WTC11 (cell line): ENCODE measurements around the gene FAM50B. TPM values are rescaled to one million over a fixed set of nuclear protein-coding genes. Genes with fewer than 3 reads are reported as not detected.

Experiments
- ATAC-seq: fragments of 200-7000 bp; cut with Tn5 transposase; 2 replicates; pipeline ENCODE4 v1.10.0; 2021; ENCODE audit warnings: mild to moderate bottlenecking, moderate library complexity
- CTCF ChIA-PET: fragments of 300-600 bp; sonication (Branson Sonifier 250); formaldehyde crosslinking; loops from one replicate; lab custom pipeline; 2021; ENCODE audit warnings: antibody characterized with exemption; lab: Charles Lee
- POLR2A ChIA-PET: fragments of 350-600 bp; sonication (Branson Sonifier 250); formaldehyde crosslinking; loops from one replicate; lab custom pipeline; 2021; ENCODE audit warnings: antibody characterized with exemption; lab: Charles Lee
- DNase-seq: peaks from one replicate; pipeline ENCODE4 v3.0.0; 2021; ENCODE audit warnings: low spot score
- H3K27ac Mint-ChIP-seq: 2 replicates; pipeline ENCODE4 v1.8.0; 2021; ENCODE audit warnings: mixed read lengths
- H3K27me3 Mint-ChIP-seq: 2 replicates; pipeline ENCODE4 v1.8.0; 2021; ENCODE audit warnings: low read depth, mild to moderate bottlenecking, moderate library complexity, mixed read lengths
- H3K36me3 Mint-ChIP-seq: 2 replicates; pipeline ENCODE4 v1.8.0; 2021; ENCODE audit warnings: mixed read lengths
- H3K4me1 Mint-ChIP-seq: 2 replicates; pipeline ENCODE4 v1.8.0; 2022; ENCODE audit warnings: mixed read lengths
- H3K4me3 Mint-ChIP-seq: 2 replicates; pipeline ENCODE4 v1.8.0; 2021; ENCODE audit warnings: mild to moderate bottlenecking, moderate library complexity, mixed read lengths
- H3K9me3 Mint-ChIP-seq: 2 replicates; pipeline ENCODE4 v1.8.0; 2021; ENCODE audit warnings: mixed read lengths
- ARID4B ChIP-seq: sonication (generic); formaldehyde crosslinking; IDR thresholded peaks from 2 replicates; pipeline ENCODE4 v1.8.0; 2023; ENCODE audit warnings: missing genetic modification reagents, mild to moderate bottlenecking, borderline replicate concordance
- ATF3 ChIP-seq: sonication (generic); formaldehyde crosslinking; conservative IDR thresholded peaks from 2 replicates; pipeline ENCODE4 v1.8.1; 2022; ENCODE audit warnings: mild to moderate bottlenecking, missing genetic modification reagents
- FOXK1 ChIP-seq: sonication (generic); formaldehyde crosslinking; IDR thresholded peaks from 2 replicates; pipeline ENCODE4 v1.8.0; 2022; ENCODE audit warnings: mild to moderate bottlenecking, moderate library complexity, missing genetic modification reagents
- MYBL2 ChIP-seq: sonication (generic); formaldehyde crosslinking; IDR thresholded peaks from 2 replicates; pipeline ENCODE4 v1.8.1; 2023; ENCODE audit warnings: mild to moderate bottlenecking, moderate library complexity, missing genetic modification reagents
- NFATC4 ChIP-seq: fragments of 250-450 bp; sonication (Bioruptor Pico); IDR thresholded peaks from 2 replicates; pipeline ENCODE4 v1.9.0; 2021; ENCODE audit warnings: mild to moderate bottlenecking
- NFYB ChIP-seq: sonication (generic); formaldehyde crosslinking; conservative IDR thresholded peaks from 2 replicates; pipeline ENCODE4 v1.8.0; 2022; ENCODE audit warnings: low read depth, missing genetic modification reagents
- NR1H2 ChIP-seq: sonication (generic); formaldehyde crosslinking; IDR thresholded peaks from 2 replicates; pipeline ENCODE4 v1.9.0; 2021; ENCODE audit warnings: mild to moderate bottlenecking, moderate library complexity, missing genetic modification reagents
- PRRX2 ChIP-seq: fragments of 250-450 bp; sonication (Bioruptor Pico); IDR thresholded peaks from 2 replicates; pipeline ENCODE4 v1.8.0; 2021; ENCODE audit warnings: mild to moderate bottlenecking
- RELA ChIP-seq: sonication (generic); formaldehyde crosslinking; IDR thresholded peaks from 2 replicates; pipeline ENCODE4 v1.8.1; 2022; ENCODE audit warnings: missing genetic modification reagents, mild to moderate bottlenecking, borderline replicate concordance
- SMAD4 ChIP-seq: sonication (generic); formaldehyde crosslinking; IDR thresholded peaks from 2 replicates; pipeline ENCODE4 v1.8.0; 2022; ENCODE audit warnings: mild to moderate bottlenecking, missing genetic modification reagents
- TP53 ChIP-seq: sonication (generic); formaldehyde crosslinking; IDR thresholded peaks from 2 replicates; pipeline ENCODE4 v1.8.1; 2023; ENCODE audit warnings: mild to moderate bottlenecking, missing genetic modification reagents
- ZNF317 ChIP-seq: sonication (generic); formaldehyde crosslinking; IDR thresholded peaks from 2 replicates; pipeline ENCODE4 v1.8.1; 2023; ENCODE audit warnings: low read depth, mild to moderate bottlenecking, moderate library complexity, missing genetic modification reagents, borderline replicate concordance
- ZNF396 ChIP-seq: fragments of 250-450 bp; sonication (Bioruptor Pico); IDR thresholded peaks from 2 replicates; pipeline ENCODE4 v1.8.0; 2021; ENCODE audit warnings: mild to moderate bottlenecking, moderate library complexity, borderline replicate concordance
- total RNA-seq: library from RNA; stranded (reverse); gene quantifications from 3 replicates; pipeline ENCODE4 v1.2.3, GENCODE V29; 2021
- TF ChIP-seq, protein P1 (sequence below): sonication (generic); formaldehyde crosslinking; IDR thresholded peaks from 2 replicates; pipeline ENCODE4 v1.8.0; 2023; ENCODE audit warnings: missing genetic modification reagents
- TF ChIP-seq, protein P2 (sequence below): sonication (generic); formaldehyde crosslinking; IDR thresholded peaks from 2 replicates; pipeline ENCODE4 v1.8.1; 2023; ENCODE audit warnings: mild to moderate bottlenecking, missing genetic modification reagents
- TF ChIP-seq, protein P3 (sequence below): sonication (generic); formaldehyde crosslinking; IDR thresholded peaks from 2 replicates; pipeline ENCODE4 v1.8.1; 2023; ENCODE audit warnings: mild to moderate bottlenecking, missing genetic modification reagents, moderate library complexity
- TF ChIP-seq, protein P4 (sequence below): fragments of 250-450 bp; sonication (Bioruptor Pico); conservative IDR thresholded peaks from 2 replicates; pipeline ENCODE4 v1.9.0; 2021; ENCODE audit warnings: mild to moderate bottlenecking
- TF ChIP-seq, protein P5 (sequence below): fragments of 200-600 bp; IDR thresholded peaks from 2 replicates; pipeline ENCODE4 v1.8.0; 2022; ENCODE audit warnings: antibody characterized with exemption
- TF ChIP-seq, protein P6 (sequence below): fragments of 250-450 bp; sonication (Bioruptor Pico); IDR thresholded peaks from 2 replicates; pipeline ENCODE4 v1.8.0; 2021; ENCODE audit warnings: mild to moderate bottlenecking
- TF ChIP-seq, protein P7 (sequence below): sonication (generic); formaldehyde crosslinking; IDR thresholded peaks from 2 replicates; pipeline ENCODE4 v1.8.0; 2022; ENCODE audit warnings: mild to moderate bottlenecking, missing genetic modification reagents

Gene FAM50B
- total RNA-seq, 1 experiment from 2014 or later = 2.1 TPM

DNA sequence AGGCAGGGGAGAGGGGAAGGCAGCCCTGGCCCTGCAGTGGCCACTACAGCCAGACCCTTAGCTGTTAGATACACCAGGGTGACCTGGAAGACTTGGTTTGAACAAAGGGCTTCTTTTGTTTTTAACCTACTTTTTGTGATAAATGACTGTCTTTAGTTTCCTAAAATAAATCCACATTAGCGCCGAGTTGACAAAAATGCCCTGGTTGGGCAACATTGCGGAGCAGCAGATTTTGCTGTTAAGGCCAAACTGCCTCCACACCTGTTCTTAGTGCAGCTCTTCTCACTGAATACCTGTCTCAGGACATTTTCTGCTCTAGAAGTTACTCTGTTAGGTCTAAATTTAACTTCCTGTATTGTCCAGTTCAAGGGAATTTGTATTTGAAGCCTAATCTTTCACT, 42.7 kb downstream of the FAM50B start:
- peaks cover 5% of the 10 kb centered on the region for H3K9me3 Mint-ChIP-seq
- no peaks in the 10 kb centered on the region for H3K36me3 Mint-ChIP-seq
- TF ChIP-seq TP53 (CRISPR knock-in tag) (no peak), ZNF396 (CRISPR knock-in tag) (no peak), RELA (CRISPR knock-in tag) (no peak), MYBL2 (CRISPR knock-in tag) (no peak), PRRX2 (CRISPR knock-in tag) (no peak), ATF3 (CRISPR knock-in tag) (no peak), FOXK1 (CRISPR knock-in tag) (no peak), ARID4B (no peak), NR1H2 (CRISPR knock-in tag) (no peak), ZNF317 (no peak), NFATC4 (no peak), NFYB (no peak), SMAD4 (CRISPR knock-in tag) (no peak)
- TF ChIP-seq, protein P1, sequence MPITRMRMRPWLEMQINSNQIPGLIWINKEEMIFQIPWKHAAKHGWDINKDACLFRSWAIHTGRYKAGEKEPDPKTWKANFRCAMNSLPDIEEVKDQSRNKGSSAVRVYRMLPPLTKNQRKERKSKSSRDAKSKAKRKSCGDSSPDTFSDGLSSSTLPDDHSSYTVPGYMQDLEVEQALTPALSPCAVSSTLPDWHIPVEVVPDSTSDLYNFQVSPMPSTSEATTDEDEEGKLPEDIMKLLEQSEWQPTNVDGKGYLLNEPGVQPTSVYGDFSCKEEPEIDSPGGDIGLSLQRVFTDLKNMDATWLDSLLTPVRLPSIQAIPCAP (CRISPR knock-in tag) = no peak
- TF ChIP-seq, protein P2, sequence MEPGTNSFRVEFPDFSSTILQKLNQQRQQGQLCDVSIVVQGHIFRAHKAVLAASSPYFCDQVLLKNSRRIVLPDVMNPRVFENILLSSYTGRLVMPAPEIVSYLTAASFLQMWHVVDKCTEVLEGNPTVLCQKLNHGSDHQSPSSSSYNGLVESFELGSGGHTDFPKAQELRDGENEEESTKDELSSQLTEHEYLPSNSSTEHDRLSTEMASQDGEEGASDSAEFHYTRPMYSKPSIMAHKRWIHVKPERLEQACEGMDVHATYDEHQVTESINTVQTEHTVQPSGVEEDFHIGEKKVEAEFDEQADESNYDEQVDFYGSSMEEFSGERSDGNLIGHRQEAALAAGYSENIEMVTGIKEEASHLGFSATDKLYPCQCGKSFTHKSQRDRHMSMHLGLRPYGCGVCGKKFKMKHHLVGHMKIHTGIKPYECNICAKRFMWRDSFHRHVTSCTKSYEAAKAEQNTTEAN = no peak
- TF ChIP-seq, protein P3, sequence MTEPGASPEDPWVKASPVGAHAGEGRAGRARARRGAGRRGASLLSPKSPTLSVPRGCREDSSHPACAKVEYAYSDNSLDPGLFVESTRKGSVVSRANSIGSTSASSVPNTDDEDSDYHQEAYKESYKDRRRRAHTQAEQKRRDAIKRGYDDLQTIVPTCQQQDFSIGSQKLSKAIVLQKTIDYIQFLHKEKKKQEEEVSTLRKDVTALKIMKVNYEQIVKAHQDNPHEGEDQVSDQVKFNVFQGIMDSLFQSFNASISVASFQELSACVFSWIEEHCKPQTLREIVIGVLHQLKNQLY = no peak
- TF ChIP-seq, protein P4, sequence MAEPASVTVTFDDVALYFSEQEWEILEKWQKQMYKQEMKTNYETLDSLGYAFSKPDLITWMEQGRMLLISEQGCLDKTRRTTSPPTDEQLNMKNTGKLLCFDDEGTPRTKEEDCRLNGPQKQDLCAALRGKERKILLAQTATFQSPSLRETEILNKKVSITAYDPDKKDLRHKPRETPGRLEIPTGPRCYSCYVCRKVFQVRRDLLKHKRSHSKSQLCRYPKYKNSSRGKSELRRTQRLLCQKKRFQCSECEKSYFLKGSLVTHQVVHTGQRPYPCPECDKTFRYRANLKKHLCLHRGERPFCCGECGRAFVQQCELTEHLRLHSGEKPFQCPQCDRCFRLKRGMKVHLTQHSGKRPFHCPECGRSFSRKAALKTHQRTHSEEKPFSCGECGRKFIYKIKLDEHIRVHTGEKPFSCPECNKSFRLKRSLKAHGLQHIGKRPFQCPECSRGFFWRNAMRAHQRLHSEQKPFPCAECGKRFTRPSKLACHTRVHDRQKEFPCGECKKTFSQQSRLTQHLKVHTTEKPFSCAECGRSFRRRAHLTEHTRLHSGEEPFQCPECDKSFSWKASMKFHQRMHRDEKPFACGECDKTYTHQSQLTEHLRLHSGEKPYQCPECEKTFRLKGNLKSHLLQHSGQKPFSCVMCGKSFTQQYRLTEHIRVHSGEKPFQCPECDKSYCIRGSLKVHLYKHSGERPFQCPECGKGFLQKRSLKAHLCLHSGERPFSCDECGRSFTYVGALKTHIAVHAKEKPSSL (CRISPR knock-in tag) = no peak
- TF ChIP-seq, protein P5, sequence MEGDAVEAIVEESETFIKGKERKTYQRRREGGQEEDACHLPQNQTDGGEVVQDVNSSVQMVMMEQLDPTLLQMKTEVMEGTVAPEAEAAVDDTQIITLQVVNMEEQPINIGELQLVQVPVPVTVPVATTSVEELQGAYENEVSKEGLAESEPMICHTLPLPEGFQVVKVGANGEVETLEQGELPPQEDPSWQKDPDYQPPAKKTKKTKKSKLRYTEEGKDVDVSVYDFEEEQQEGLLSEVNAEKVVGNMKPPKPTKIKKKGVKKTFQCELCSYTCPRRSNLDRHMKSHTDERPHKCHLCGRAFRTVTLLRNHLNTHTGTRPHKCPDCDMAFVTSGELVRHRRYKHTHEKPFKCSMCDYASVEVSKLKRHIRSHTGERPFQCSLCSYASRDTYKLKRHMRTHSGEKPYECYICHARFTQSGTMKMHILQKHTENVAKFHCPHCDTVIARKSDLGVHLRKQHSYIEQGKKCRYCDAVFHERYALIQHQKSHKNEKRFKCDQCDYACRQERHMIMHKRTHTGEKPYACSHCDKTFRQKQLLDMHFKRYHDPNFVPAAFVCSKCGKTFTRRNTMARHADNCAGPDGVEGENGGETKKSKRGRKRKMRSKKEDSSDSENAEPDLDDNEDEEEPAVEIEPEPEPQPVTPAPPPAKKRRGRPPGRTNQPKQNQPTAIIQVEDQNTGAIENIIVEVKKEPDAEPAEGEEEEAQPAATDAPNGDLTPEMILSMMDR = no peak
- TF ChIP-seq, protein P6, sequence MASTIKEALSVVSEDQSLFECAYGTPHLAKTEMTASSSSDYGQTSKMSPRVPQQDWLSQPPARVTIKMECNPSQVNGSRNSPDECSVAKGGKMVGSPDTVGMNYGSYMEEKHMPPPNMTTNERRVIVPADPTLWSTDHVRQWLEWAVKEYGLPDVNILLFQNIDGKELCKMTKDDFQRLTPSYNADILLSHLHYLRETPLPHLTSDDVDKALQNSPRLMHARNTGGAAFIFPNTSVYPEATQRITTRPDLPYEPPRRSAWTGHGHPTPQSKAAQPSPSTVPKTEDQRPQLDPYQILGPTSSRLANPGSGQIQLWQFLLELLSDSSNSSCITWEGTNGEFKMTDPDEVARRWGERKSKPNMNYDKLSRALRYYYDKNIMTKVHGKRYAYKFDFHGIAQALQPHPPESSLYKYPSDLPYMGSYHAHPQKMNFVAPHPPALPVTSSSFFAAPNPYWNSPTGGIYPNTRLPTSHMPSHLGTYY = no peak
- TF ChIP-seq, protein P7, sequence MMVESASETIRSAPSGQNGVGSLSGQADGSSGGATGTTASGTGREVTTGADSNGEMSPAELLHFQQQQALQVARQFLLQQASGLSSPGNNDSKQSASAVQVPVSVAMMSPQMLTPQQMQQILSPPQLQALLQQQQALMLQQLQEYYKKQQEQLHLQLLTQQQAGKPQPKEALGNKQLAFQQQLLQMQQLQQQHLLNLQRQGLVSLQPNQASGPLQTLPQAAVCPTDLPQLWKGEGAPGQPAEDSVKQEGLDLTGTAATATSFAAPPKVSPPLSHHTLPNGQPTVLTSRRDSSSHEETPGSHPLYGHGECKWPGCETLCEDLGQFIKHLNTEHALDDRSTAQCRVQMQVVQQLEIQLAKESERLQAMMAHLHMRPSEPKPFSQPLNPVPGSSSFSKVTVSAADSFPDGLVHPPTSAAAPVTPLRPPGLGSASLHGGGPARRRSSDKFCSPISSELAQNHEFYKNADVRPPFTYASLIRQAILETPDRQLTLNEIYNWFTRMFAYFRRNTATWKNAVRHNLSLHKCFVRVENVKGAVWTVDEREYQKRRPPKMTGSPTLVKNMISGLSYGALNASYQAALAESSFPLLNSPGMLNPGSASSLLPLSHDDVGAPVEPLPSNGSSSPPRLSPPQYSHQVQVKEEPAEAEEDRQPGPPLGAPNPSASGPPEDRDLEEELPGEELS (CRISPR knock-in tag) = no peak
- CTCF ChIA-PET = no interaction called here
- peaks cover 7% of the 10 kb centered on the region for H3K27me3 Mint-ChIP-seq
- POLR2A ChIA-PET = no interaction called here
- H3K4me1 Mint-ChIP-seq = peaks cover 55% of the 10 kb centered on the region
- no peak for ATAC-seq
- no peak overlapping the region for H3K4me3 Mint-ChIP-seq
- H3K27ac Mint-ChIP-seq = no peak overlapping the region
- DNase-seq = no peak
